Suppressor macrophage (primary cell): Measurements from ENCODE around the gene ARL6IP5.

Experiments
- DNase-seq, 4 experiments: peaks; one replicate each; pipeline ENCODE4 v3.0.0-alpha.2; 2020 to 2022
- total RNA-seq, 17 experiments: gene quantifications; one replicate each; lab custom pipeline; 2026; ENCODE audit warnings: mixed read lengths in 6 of 17, inconsistent platforms in 3 of 17; lab: John Stamatoyannopoulos, UW

Gene ARL6IP5, protein sequence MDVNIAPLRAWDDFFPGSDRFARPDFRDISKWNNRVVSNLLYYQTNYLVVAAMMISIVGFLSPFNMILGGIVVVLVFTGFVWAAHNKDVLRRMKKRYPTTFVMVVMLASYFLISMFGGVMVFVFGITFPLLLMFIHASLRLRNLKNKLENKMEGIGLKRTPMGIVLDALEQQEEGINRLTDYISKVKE
- 70.2 to 313 (median 239) reads per million in 17 experiments for total RNA-seq

DNA sequence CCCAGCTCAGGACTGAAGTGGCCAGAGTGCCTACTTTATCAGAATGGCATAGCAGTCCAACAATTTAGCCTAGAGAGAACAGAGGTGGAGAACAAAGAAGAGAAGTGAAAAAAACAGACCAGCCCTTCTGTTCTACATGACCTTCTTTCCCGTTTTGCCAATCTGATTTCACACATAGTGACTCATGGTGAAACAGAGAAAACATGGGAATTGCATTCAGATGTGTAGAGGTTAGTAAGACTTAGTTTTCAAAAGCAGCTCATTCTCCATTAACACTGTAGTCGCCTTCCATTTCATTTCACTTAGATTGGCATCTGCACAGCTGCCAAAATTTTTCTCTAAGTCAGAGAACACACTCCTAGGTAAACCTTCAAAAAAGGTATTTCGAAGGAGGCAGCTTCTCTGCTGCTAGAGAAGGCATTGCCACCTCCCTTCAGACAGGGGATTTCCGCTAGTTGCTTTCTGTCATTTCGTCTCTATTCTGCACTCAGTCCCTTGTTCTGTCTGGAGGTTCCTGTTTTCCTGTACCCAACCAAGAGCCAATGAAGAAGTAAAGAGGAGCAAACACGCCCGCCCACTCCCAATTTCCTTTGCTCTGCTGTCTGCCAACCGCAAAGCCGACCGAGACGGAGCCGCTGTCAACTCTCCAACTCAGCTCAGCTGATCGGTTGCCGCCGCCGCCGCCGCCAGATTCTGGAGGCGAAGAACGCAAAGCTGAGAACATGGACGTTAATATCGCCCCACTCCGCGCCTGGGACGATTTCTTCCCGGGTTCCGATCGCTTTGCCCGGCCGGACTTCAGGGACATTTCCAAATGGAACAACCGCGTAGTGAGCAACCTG, at the start of gene ARL6IP5:
Gene ARL6IP5, plus strand, starts transcription at position 612 of the 842 bp plus-strand sequence. Its CDS starts 111 bp downstream, at position 723.
- DNase-seq: peak; percentile 94 to 98 (median 98)

DNA sequence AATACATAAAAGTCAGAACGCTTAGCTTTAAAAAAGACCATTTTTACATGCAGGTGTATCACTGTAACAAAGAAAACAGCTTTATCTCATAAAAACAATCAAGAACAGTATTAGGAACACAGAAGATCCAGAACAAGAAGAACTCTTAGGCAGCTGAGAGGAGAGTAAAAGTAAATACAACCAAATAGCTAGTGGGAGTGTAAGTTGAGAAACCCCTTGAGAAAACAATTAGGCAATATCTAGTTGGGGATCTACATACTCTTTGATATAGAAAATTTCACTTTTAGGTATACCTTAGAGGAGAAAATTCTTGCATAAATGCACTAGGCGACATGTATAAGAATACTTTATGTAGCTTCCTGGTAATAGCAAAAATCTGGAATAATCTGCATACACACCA, 40.1 kb upstream of the ARL6IP5 start:
- no peak for DNase-seq

DNA sequence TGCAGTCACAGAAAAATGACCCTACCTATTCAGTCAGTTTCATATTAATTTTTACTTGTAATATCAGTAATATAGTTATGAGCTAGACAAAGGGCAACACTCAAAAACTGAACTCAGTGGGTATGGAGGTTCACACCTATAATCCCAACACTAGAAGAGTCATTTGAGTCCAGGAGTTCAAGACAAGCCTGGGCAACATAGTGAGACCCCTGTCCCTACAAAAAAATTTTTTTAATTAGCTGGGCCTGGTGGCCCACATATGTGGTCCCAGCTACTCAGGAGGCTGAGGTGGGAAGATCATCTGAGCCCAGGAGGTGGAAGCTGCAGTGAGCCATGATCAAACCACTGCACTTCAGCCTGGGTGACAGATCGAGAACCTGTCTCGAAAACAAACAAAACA, 35.7 kb upstream of the ARL6IP5 start:
- DNase-seq: no peak

DNA sequence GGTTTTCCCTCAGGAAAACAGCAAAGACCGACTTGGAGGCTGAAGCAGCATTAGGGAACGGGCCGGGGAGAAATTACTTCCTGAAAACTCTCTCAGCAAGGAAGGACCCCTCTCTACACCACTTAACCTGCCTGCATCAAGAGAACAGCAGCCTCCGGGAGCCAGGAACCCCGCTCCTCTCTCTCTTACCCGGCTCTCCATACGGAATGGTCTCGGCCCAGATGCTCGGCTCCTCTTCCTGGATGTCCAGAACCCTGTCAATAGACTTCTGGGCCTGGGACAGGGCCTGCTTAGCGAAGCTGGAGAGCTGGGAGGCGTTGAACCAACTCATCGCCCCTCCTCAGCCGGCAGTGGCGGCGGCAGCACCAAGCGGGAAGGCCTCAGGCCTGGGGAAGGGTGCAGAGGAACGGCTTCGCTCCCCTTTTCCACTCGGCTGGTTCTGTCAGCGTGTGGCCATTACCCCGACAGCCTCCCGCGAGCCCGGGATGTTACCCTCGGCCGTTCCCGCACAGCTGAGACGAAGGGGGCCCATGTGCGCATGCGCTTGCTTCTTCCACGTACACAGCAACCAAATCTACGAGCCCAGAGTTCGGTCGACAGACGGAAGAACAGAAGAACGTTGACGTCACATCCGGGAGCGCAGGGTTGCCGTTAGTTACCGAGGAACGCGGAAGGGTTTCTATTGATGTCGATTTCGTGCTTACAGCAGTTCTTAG, 32.8 kb upstream of the ARL6IP5 start, which contains the start of gene TMF1:
Gene TMF1, minus strand, starts transcription at position 578 of the 716 bp plus-strand sequence. Its CDS starts 247 bp downstream, at position 331.
- DNase-seq: peak; percentile 99 to 100 (median 99)

DNA sequence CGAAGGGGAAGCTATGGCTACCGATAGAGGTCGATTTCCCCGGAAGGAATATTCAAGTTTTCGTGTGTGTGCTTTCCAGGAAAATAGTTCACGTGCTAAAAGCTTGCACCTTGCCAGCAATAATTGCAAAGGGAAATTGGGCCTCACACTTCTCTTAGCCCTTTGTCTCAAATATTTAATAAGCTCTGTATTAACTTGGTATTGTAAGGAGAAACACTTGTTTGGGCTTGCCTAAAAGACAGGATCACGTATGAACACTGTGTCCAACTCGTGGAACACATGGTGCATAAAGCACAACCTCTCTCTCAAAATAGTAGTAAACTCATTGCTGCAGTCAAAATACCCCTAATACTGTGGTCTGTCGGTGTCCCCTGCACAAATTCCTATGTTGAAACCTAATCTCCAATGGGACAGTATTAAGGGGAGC, 32.3 kb upstream of the ARL6IP5 start:
- DNase-seq: no peak

DNA sequence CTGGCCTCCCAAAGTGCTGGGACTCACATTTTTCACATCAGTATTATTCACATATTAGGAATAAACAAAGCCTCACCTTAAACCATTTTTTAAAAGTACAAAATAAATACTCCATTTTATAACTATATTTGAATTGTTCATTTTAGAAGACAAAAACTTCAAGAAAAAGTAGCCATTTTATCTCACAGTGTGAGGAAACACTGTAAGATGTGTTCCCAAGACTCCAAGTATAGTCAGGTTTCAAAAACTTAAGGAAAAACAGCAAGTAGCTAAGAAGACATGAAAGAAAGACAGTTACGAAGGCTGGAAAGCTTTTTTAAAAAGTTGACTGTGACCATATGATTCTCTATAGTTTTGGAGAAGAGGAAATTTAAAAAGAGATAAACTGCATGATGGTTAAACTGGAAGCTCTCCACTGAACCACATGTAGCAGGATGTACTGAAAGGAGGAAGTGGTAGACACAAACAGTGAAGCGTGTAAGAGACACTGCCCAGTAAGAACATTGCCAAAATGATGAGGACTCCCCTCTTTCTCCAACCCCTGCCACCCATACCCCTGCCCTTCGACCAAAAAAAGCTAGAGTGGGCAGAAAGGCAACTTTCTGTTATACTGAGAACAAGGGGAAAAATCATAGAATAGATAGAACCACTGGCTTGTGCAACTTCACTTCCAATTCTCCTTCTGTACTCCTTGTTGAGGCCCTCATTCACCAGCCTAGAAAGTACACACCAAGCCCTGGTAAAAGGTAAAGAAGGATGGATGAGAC, 26.4 kb upstream of the ARL6IP5 start:
- peak in 3 of 4 experiments; percentile 16 to 55 (median 49) for DNase-seq

DNA sequence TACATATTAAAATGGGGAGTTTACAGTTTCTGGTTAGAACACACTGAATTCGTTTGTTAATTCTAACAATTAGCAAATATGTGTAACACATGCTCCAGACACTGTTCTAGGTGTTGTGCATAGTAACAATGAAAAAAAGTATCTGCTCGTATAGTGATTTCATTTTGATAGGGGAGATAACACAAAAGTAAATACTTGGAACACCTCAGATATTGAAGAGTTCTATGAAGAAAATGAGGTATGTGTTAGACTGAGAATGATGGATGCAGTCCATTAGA, 25.9 kb upstream of the ARL6IP5 start:
- no peak for DNase-seq

DNA sequence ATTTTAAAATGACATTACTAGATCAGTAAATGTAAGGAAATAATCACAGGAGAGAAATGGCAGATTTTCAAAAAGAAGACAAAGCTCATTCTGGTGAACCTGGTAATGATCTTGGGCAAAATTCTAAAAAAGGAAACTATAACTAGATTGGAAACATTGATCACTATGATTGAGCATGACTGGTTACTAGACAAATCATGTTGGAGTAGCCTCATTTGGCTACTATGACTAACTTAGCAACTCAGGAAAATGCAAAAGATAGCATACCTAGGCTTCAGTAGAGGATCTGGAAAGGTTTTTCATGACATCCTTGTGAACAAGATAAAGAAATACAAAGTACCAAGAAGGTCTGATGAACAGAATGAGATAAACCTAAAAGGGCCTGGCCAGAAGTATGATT, 25.0 kb upstream of the ARL6IP5 start:
- DNase-seq: no peak

DNA sequence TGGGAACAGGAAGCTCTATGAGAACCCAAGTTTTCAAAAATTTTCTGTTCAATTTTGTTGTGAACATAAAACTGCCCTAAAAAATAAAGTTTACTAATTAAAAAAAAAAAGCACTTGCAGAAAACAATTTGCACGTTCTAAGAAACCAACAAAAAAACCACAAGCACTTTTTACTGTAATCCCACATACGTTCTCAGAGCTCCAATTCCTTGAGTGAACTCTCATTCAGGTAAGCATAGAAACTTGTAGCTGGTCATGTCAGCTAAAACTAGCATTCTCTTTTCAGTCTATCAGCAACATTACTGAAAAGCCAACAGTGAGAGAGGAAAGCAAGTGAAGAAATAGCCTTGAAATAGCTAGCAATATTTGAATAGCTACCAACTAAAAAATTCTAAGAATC, 21.1 kb upstream of the ARL6IP5 start:
- no peak for DNase-seq

DNA sequence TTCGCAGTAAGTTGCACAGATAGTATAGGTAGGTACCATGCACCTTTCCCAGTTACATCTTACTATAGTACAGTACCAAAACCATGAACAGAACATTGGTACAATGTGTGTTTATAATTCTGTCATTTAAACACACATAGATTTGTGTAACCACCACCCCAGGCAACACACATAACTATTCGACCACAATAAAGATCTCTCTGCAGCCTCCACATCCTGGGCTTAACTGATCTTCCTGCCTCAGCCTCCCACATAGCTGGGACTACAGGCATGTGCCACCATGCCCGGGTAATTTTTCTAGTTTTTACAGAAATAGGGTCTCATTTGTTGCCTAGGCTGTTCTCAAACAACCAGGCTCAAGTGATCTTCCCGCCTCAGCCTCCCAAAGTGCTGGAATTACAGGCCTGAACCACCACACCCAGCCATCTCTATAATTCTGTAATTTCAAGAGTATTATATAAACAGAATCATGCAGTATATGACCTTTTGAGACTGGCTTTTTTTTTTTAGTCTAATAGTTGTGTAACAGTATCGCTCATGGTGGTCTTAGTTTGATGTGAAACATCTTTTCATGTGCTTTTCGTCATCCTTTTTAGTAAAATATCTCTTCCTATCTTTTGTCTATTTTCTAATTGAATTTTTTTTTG, 19.3 kb upstream of the ARL6IP5 start:
- no peak for DNase-seq

DNA sequence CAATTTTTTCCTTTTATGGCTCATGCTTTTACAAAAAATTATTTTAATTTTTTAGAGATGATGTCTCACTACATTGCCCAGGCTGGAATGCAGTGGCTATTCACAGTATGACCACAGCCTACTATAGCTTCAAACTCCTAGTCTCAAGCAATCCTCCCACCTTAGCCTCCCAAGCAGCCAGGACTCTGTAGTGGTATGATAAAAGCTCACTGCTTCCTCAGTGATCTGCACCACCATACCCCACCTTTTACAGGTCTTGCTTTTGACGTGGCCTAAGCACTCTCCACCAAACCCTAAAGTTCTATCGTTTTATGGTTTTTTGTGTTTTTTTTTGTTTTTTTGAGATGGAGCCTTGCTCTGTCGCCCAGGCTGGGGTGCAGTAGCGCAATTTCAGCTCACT, 18.6 kb upstream of the ARL6IP5 start:
- DNase-seq: no peak

DNA sequence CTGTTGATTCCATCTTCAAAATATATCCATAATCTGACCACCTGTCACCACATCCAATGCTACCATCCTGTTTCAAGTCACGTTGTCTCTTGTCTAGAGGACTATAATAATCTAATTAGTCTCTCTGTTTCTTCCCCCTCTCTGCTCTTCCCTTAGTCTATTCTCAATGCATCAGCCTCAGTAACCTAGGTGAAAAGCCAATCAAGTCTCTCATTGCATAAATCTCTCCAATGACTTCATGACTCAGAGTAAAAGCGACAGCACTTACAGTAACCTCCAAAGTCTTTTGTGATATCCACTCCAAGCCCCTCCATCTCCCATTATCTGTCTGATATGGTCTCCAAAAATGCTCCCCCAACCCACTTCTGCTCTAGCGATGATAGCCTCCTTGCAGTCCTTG, 11.8 kb upstream of the ARL6IP5 start:
- DNase-seq: no peak

DNA sequence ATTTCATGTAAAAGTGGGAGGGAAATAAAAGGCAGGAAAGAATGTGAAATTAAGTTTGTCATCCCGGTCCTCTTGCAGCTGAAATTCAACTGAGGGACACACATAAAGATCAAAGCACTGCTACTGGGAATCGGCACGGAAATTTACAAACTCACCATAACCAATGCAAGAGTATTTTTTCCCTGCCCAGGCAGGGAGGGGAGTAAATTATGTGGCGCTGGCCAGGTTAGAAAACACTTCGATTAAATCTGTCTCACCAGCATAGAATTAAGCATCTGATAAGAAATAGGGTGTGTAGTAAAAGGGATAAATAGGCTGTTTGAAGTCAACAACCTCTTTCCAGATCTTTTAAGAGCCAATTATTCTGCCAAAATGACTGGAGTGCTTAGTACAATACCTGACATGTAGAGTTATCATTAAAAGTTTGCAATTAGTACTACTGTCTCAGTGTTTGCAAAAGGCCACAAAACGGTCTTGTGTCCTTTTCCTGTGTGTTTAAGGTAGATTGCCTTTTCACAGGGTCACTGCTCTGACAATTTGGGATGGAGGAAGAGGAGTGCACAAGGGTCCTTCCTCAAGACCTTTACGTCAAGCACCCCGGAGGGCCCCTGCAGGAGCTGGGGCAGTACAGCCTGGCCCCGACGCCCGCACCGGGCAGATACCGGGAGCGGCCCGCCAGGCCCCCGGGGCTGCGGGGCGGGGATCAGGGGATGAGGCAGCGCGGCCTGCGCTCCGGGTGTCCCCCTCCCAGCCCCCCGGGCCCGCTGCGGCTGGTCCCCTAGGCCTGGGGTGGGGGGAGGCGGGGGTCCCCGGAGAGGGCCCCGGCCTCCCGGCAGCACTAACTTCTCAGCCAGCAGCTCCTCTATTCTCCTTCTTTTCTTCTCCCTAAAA, 5.2 kb upstream of the ARL6IP5 start:
- peak in 3 of 4 experiments; percentile 19 to 55 (median 30) for DNase-seq

DNA sequence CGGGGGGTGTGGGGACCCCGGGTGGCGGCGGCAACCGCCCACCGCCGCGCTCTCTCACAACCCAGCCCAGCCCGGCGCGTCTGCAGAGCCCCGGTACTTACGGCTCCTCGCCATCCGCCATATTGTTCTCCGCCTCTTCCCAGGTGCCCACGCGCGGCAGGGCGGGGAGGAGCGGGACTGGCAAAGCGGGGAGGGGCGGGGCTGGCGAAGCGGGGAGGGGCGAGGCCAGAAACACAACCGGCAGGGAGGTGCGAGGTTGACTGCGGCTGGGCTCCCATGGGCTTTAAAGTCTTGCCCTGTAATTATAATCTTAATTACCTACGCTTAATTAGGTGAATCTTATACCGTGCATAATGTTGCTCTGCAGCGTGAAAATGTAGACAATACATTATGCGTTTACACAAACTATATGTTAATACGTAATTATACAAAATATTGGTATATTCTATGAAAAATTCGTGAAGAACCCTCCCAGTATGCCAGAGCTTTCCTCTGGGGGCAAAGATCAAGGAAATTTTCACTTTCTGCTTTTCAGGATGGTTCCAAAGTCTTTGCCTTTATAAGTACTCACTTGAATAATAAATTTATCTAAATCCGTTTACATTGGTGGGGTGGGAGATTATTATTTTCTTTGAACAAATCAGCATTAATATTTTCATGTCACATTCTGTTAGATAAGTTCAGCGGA, 4.4 kb upstream of the ARL6IP5 start, which contains the start of gene UBA3:
Gene UBA3, minus strand, starts transcription at position 133 of the 688 bp plus-strand sequence. Its CDS starts 12 bp downstream, at position 121.
- DNase-seq: peak; percentile 87 to 97 (median 94)

DNA sequence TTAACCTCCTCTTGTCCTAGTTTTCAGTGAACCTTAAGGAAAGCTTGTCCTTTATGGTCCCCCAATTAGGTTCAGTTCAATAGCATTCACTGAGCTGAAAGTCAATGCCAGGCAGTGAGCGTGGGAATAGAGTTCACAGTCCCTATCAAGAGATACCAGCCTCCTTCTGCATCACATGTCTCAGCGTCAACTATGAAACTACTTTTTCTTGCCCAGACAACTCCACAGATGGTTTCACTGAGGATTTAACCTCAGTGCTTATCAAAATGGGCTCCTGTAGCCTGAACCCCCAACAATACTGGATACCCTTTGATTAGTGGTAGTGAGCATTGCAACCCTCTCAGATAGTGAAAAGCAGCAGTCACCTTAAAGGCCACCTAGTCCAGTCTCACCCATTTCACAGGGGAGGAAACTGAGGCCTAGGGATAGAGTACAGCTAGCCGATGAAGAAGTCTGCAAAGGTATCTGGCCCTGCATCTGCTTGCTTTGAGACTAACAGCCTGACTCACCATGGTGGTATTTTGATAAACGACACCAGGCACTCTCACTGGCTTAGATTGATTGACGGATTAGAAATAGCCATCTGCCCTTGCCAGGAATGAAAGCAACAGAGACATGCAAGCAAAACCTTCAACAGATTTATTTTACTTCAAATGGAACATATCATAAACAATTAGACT, 3.0 kb upstream of the ARL6IP5 start:
- DNase-seq: no peak

DNA sequence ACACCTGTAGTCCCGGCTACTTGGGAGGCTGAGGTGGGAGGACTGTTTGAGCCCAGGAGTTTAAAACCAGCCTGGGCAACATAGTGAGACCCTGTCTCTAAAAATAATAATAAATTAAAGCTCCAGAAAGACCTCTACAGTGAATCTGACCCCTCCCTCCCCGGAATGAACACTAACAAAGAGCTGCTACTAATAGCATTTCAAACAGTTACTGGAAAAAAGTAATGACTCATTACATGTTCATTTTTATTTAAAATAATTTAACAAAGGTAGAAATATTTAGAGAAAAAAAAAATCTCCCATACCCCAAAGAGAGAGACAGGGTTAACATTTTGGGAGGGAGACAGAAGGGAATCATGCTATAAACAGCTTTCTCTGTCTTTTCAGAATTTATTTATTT, 2.4 kb upstream of the ARL6IP5 start:
- no peak for DNase-seq

DNA sequence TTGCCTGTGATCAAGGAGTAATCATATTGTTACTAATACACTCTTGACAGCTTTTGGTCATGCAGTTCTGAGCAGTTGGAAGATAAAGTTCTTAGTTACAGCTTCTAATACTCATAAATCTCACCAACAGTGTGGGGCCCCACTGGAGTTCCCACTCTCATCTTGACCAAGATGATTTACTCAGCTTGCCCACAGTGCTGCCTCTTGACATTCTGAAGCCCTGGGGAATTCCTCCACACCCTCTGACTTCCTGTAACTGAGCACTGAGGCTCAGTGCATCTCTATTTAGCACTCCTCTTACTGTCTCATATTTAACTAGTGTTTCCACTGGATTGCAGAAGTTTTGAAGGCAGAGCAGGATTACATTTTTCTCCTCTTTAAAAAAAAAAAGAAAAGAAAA, 1.9 kb upstream of the ARL6IP5 start:
- peak; percentile 74 to 91 (median 88) for DNase-seq

DNA sequence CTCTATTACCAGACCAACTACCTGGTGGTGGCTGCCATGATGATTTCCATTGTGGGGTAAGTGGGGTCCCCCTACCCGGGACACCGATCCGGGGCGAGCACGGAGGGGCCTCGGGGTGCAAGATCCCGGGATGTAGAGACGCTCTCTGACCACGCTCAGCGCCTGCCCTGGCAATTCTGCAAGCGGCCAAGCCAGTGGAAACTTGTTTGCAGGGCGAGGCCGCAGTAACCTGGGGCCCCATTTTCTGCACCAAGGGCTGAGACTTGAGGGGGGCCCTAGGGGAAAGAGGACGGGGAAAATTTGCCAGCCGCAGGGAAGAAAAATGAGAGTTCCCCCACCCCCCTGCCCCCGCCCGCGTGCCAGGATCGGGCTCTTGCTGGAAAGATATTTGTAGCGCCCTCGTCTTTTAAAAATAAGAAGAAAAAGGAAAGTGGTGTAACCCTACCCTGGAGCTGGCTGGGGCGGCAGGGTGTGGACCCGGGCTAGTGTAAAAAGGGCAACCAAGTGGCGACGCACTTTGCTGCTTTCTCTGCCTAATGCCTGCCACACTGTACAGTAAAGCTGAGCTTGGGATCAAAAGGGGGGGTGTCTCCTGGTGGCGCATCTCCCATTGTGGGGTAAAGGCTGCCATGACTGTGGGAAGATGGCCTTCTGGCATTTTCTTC, 563 bp downstream of the ARL6IP5 start:
- DNase-seq: peak; percentile 16 to 47 (median 38)
